PC-3 (cell line): ENCODE data around the gene RSAD1. TPM values are rescaled to one million over a fixed set of nuclear protein-coding genes. Genes with fewer than 3 reads are reported as not detected.
A peak's percentile ranks its signal among the peaks of the same experiment; 100 is the strongest.

Experiments used
- ATAC-seq: fragments of 200-7000 bp; cut with Tn5 transposase; 2 replicates; pipeline ENCODE4 v1.9.1; 2020; ENCODE audit warnings: mild to moderate bottlenecking, moderate library complexity
- BruUV-seq: library from RNA; stranded (reverse); fragments of 400-500 nt; replicated peaks from 2 replicates; lab custom pipeline; 2021; lab: Mats Ljungman, UMichigan
- CTCF ChIA-PET: fragments of 300-600 bp; sonication (Branson Sonifier 250); formaldehyde crosslinking; loops from one replicate; lab custom pipeline; 2022; ENCODE audit warnings: antibody characterized with exemption; lab: Charles Lee
- POLR2A ChIA-PET: fragments of 300-600 bp; sonication (Branson Sonifier 250); formaldehyde crosslinking; loops from one replicate; lab custom pipeline; 2022; ENCODE audit warnings: antibody characterized with exemption; ENCODE audit not compliant: unreplicated experiment; lab: Charles Lee
- DNase-seq: peaks from one replicate; pipeline ENCODE4 v3.0.0-alpha.2; 2015
- H2AFZ ChIP-seq: fragments of 300-600 bp; sonication (generic); 2 replicates; pipeline ENCODE4 v1.6.0; 2016; ENCODE audit warnings: antibody characterized with exemption, low read length
- H3F3A ChIP-seq: fragments of 300-600 bp; sonication (generic); one replicate; pipeline ENCODE4 v1.6.0; 2017; ENCODE audit warnings: antibody characterized with exemption, low read length, control low read depth, mild to moderate bottlenecking; ENCODE audit not compliant: unreplicated experiment
- H3K27ac ChIP-seq: fragments of 300-600 bp; sonication (generic); 2 replicates; pipeline ENCODE4 v1.5.1; 2016; ENCODE audit warnings: mild to moderate bottlenecking, low read length
- H3K27me3 ChIP-seq: fragments of 300-600 bp; sonication (generic); 2 replicates; pipeline ENCODE4 v1.6.1; 2016; ENCODE audit warnings: low read length, mixed read lengths
- H3K36me3 ChIP-seq: fragments of 300-600 bp; sonication (generic); 2 replicates; pipeline ENCODE4 v1.6.1; 2016; ENCODE audit warnings: low read depth, mixed run types, low read length, mixed read lengths
- H3K4me1 ChIP-seq: fragments of 300-600 bp; sonication (generic); 2 replicates; pipeline ENCODE4 v1.5.1; 2016; ENCODE audit warnings: low read length; ENCODE audit not compliant: insufficient read depth
- H3K4me2 ChIP-seq: fragments of 300-600 bp; sonication (generic); 2 replicates; pipeline ENCODE4 v1.6.0; 2016; ENCODE audit warnings: low read length
- H3K4me3 ChIP-seq: fragments of 300-600 bp; sonication (generic); 2 replicates; pipeline ENCODE4 v1.5.1; 2016; ENCODE audit warnings: mild to moderate bottlenecking, low read length, mixed read lengths
- H3K79me2 ChIP-seq: fragments of 300-600 bp; sonication (generic); 2 replicates; pipeline ENCODE4 v1.6.1; 2017; ENCODE audit warnings: low read length, mixed read lengths
- H3K9ac ChIP-seq: fragments of 300-600 bp; sonication (generic); 2 replicates; pipeline ENCODE4 v1.6.0; 2016; ENCODE audit warnings: mild to moderate bottlenecking, low read length
- H3K9me2 ChIP-seq: fragments of 300-600 bp; sonication (generic); replicated peaks from 2 replicates; pipeline ENCODE4 v1.6.1; 2016; ENCODE audit warnings: mixed run types, low read length, mixed read lengths
- H3K9me3 ChIP-seq: fragments of 300-600 bp; sonication (generic); 2 replicates; pipeline ENCODE4 v1.6.1; 2016; ENCODE audit warnings: low read length, mixed read lengths
- H4K20me1 ChIP-seq: fragments of 300-600 bp; sonication (generic); 2 replicates; pipeline ENCODE4 v1.6.1; 2016; ENCODE audit warnings: low read length, mixed read lengths
- CTCF ChIP-seq: fragments of 300-600 bp; sonication (generic); conservative IDR thresholded peaks from 2 replicates; pipeline ENCODE4 v1.5.1; 2017; ENCODE audit warnings: antibody characterized with exemption, low read depth, mild to moderate bottlenecking, low read length
- EZH2 ChIP-seq: fragments of 300-600 bp; sonication (generic); IDR thresholded peaks from one replicate; pipeline ENCODE4 v1.6.1; 2017; ENCODE audit warnings: antibody characterized with exemption, mild to moderate bottlenecking, low read length; ENCODE audit not compliant: unreplicated experiment
- EZH2phosphoT487 ChIP-seq: fragments of 300-600 bp; sonication (generic); IDR thresholded peaks from 2 replicates; pipeline ENCODE4 v1.6.1; 2018; ENCODE audit warnings: mild to moderate bottlenecking, antibody characterized with exemption, low read length, borderline replicate concordance
- intact Hi-C: fragments of 100-400 bp; cut with micrococcal nuclease; formaldehyde crosslinking; loops from 2 replicates; pipeline ENCODE4 v1.9.0; 2023
- total RNA-seq: library from RNA; depleted of rRNA; stranded (reverse); fragments of >200 nt; gene quantifications from 2 replicates; pipeline ENCODE4 v1.2.3, GENCODE V29; 2014

The RSAD1 gene
- total RNA-seq, 1 experiment from 2014 or later, result 37.7 TPM

DNA sequence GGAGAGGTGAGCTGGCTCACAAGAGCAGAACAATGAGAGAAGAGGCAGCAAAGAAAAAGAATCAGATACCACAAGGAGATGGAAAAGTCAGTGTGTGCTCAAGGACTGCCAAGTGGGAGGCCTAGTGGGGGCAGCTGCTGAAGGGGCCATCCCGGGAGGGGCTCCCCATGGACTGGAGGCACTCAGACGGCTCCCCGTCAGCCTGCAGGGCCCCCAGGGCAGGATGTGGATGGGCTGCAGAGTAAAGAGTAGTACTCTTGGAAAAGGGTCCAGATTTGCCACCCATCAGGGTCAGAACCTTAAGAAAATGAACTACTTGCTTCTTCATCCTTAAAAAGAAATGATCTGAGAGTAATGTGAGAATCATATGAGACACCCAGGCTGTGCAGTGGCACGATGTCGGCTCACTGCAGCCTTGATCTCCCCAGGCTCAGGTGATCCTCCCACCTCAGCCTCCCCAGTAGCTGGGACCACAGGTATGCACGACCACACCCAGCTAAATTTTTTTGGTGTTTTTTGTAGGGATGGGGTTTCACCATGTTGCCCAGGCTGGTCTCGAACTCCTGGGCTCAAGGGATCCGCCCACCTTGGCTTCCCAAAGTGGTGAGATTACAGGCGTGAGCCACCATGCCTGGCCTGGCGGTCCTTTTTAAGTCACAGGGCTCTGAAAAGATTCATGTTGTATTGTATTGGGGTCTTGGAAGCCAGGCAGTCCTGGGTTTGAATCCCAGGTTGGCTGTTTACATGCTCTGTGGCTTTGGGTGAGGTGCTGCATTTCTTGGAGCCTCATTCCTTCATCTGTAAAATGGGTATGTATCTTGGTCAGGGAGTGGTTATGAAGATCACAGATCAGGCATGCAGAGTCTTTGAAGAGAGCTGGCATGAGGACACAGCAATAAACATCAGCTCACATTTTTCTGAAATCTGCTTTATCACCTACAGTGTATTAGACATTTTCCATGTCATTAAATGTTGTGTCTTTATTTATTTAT lies 37.5 kb upstream of the RSAD1 start:
- CTCF ChIA-PET, result interaction anchor here (1.0 kb wide), 1 partner anchor 44 kb away, joined by 4 read pairs; the partner anchor contains the start of gene LRRC59
- Histone ChIP-seq H4K20me1 (no peaks in the 10 kb centered on the region), H3K27ac (no peak overlapping the region), H3K9me3 (no peaks in the 10 kb centered on the region), H3K9me2 (no peaks in the 10 kb centered on the region), H2AFZ (no peak overlapping the region), H3K4me3 (no peak overlapping the region), H3K79me2 (0 out of 2 replicates have a peak, but pooled peaks cover 4% of the 10 kb centered on the region), H3K27me3 (no peaks in the 10 kb centered on the region), H3K36me3 (peaks cover 3% of the 10 kb centered on the region; the same call in 1 of the 2 replicates), H3K4me1 (peaks cover 29% of the 10 kb centered on the region), H3K4me2 (no peak overlapping the region), H3F3A (no peaks in the 10 kb centered on the region), H3K9ac (no peak overlapping the region)
- no peak for TF ChIP-seq EZH2
- DNase-seq (no peak), ATAC-seq (no peak)
- BruUV-seq, result no TSS peak
- intact Hi-C loops, result no loop called here
- POLR2A ChIA-PET, result no interaction called here

DNA sequence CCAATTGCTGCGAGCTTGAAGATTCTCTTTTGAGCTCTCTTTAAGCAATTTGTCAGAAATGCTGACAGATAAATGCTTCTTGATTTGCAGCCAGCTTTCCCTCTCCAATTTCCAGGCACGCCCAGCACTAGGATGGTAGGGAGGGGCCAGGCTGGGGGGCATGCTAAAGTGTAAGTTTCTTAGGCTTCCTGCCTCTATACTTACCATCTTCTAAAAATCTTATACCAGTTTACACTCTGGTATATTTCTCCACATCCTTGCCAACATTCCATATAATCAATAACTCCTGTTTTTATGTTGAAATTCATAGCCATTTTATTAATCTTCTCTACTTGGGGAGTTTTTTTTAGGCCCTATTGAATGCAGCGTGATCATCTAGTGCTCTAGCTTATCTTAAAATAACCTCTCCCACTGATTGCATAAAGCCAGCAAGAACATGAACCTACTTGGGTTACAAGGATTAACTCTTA lies 35.1 kb upstream of the RSAD1 start:
- Histone ChIP-seq H3K79me2 (0 out of 2 replicates have a peak, but pooled peaks cover 4% of the 10 kb centered on the region), H3F3A (no peaks in the 10 kb centered on the region), H3K9ac (no peak overlapping the region), H3K4me3 (peak overlapping the region; percentile 2; the same call in 1 of the 2 replicates), H3K27me3 (no peaks in the 10 kb centered on the region), H2AFZ (no peak overlapping the region), H3K9me3 (no peaks in the 10 kb centered on the region), H4K20me1 (no peaks in the 10 kb centered on the region), H3K27ac (no peak overlapping the region), H3K4me2 (peak overlapping the region; percentile 71), H3K9me2 (no peaks in the 10 kb centered on the region), H3K36me3 (no peaks in the 10 kb centered on the region), H3K4me1 (peaks cover 29% of the 10 kb centered on the region)
- ChIA-PET CTCF (interaction anchor here (0.6 to 1.1 kb wide), 3 partner anchors 17 to 349 kb away, joined by 3 to 18 read pairs (median 4); no protein-coding TSS in a partner anchor), POLR2A (interaction anchor here (0.5 kb wide), 1 partner anchor 83 kb away, joined by 22 read pairs; no protein-coding TSS in a partner anchor)
- DNase-seq (no peak), ATAC-seq (peak; percentile 52)
- no TSS peak for BruUV-seq
- TF ChIP-seq CTCF, result no peak
- no peak for TF ChIP-seq EZH2
- TF ChIP-seq EZH2phosphoT487, result no peak
- intact Hi-C loops, result no loop called here

- Histone ChIP-seq H2AFZ (no peak overlapping the region), H3K4me2 (no peak overlapping the region), H3F3A (no peaks in the 10 kb centered on the region), H3K9me2 (no peaks in the 10 kb centered on the region), H3K4me3 (no peak overlapping the region), H4K20me1 (no peaks in the 10 kb centered on the region), H3K4me1 (peaks cover 26% of the 10 kb centered on the region), H3K27me3 (no peaks in the 10 kb centered on the region), H3K27ac (no peak overlapping the region), H3K9me3 (no peaks in the 10 kb centered on the region), H3K79me2 (0 out of 2 replicates have a peak, but pooled peaks cover 4% of the 10 kb centered on the region), H3K9ac (no peak overlapping the region), H3K36me3 (no peaks in the 10 kb centered on the region)
- TF ChIP-seq EZH2, result no peak
- no peak for TF ChIP-seq CTCF
- no peak for TF ChIP-seq EZH2phosphoT487
- intact Hi-C loops, result no loop called here
- ChIA-PET POLR2A (no interaction called here), CTCF (no interaction called here)
- no peak for DNase-seq
- BruUV-seq, result no TSS peak
- ATAC-seq, result no peak
These were observed 33.6 kb upstream of the RSAD1 start for GRCh38 chr17:50444841-50445715.
